ENCODE measurements around the gene LY6G6F. TPM values are rescaled to one million over a fixed set of nuclear protein-coding genes. Genes with fewer than 3 reads are reported as not detected.
A peak's percentile ranks its signal among the peaks of the same experiment; 100 is the strongest.

LY6G6F gene
- total and polyA plus RNA-seq, 2 of the 13 experiments (the other 11 are each of a cell fraction or from before 2014, with no cell fraction given) = not detected

DNA sequence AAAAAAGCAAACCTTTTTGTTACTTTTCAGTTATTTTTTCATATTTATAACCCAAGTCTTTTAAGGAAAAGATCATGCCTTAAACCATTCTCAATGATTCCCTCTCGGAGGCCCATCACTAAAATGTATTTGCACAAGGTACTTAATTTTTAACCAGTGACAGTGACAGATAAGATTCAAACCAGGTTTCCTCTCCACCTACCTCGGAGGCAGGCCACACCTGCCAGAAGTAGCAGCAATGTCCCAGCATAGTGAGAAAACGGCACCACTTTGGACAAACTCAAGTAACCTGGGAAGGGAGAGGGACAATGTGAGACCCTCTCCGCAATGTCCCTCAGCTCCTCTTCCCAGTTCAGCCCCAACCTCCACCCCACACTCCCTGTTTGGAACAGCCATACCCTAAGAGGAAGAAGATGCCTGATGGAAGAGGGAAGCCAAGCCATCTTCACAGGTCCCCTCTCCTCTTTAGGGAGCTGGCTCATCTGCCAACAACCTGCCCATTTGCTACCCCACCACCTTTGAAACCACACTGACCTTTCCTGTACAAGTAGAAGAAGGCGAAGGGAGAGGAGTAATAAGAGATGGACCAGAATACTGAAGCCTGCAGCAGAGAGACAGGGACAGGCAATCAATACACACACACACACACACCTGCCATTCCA lies 5.8 kb upstream of the LY6G6F start (continued):
- TF ChIP-seq, protein P1, sequence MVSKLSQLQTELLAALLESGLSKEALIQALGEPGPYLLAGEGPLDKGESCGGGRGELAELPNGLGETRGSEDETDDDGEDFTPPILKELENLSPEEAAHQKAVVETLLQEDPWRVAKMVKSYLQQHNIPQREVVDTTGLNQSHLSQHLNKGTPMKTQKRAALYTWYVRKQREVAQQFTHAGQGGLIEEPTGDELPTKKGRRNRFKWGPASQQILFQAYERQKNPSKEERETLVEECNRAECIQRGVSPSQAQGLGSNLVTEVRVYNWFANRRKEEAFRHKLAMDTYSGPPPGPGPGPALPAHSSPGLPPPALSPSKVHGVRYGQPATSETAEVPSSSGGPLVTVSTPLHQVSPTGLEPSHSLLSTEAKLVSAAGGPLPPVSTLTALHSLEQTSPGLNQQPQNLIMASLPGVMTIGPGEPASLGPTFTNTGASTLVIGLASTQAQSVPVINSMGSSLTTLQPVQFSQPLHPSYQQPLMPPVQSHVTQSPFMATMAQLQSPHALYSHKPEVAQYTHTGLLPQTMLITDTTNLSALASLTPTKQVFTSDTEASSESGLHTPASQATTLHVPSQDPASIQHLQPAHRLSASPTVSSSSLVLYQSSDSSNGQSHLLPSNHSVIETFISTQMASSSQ (IDR thresholded peaks at IDR 0.05; ENCODE audit: low read depth) = peak; percentile 59
- TF ChIP-seq, protein P1 (CRISPR knock-in tag; IDR thresholded peaks at IDR 0.05; ENCODE audit: borderline replicate concordance) = no peak
- TF ChIP-seq ZNF572 (CRISPR knock-in tag; IDR thresholded peaks at IDR 0.05) (no peak), SAP130 (CRISPR knock-in tag; IDR thresholded peaks at IDR 0.05; ENCODE audit: low read depth) (0 out of 2 replicates have a peak, but pooled peaks have one; percentile 41)

DNA sequence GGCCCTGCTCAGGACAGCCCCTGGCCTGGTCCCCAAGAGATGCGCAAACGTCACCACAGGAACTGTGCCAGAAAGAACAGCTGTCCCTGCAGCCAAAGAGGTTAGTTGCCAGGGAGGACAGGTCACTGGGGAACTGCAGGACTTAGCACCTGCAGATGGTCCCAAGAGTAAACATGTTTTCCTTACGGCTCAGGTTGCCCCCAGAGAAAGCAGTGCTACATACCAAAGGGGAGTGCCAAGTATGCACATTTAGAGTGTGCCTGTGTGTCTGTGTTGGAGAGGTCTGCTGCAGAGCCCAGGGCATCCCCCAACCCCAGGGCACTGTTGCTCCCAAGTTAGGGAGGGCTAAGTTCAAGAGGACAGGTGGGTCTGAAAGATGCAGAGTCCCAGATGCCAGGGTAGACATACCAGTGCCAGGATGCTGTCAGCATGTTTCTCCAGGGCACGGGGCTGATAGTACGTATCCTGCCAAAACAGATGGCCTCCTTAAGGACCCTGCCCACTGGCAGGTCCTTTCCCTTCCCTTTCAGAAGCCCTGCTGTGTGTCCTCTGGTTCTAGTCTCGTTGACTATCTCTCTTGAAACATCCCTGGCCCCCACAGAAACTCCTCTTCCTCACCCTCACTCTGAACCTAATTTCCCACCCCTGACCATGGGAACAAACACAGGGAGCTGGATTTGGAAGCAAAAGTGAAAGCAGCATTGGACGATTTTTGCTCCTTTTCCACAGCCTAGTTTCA lies 4.8 kb upstream of the LY6G6F start:
- H4K20me1 ChIP-seq (ENCODE audit: insufficient read depth, low read length) = no peaks in the 10 kb centered on the region
- no peak overlapping the region for H2AFZ ChIP-seq (ENCODE audit: low read length)
- FAIRE-seq (no peak), ATAC-seq (no peak), DNase-seq (ENCODE audit: low spot score) (no peak)
- peak overlapping the region; percentile 95 for H3K9ac ChIP-seq (ENCODE audit: insufficient read depth, low read depth, low read length)
- ChIA-PET CTCF (ENCODE audit: low intra/inter-chr PET ratio, low total read pairs) (no interaction called here), POLR2A (interaction anchor here (0.6 to 2.7 kb wide), 11 partner anchors 9 to 133 kb away, joined by 3 to 57 read pairs (median 12); partner anchors contain the start of genes APOM, CLIC1, CSNK2B and GPANK1)
- in situ Hi-C loops (cut with HindIII; ENCODE audit: extremely low pct_ligation_motif_present, low pct_unique_long_range_greater_than_20kb) = no loop called here
- BruUV-seq (replicated peaks) = TSS peak; percentile 61
- 51% methylated on average over 7 of the region's 7 CpGs for WGBS (ENCODE audit: low lambda C conversion rate)
- H3K9me3 ChIP-seq (ENCODE audit: low read length) = no peaks in the 10 kb centered on the region
- intact Hi-C loops (cut with micrococcal nuclease; ENCODE audit: unreplicated experiment) = loop anchor here (2.0 to 5.0 kb wide), 2 partner anchors 21 to 35 kb away; partner anchors contain the start of genes CLIC1 and LY6G5C
- H3K27me3 ChIP-seq (ENCODE audit: control insufficient read depth in 1 of 2, insufficient read depth in 2 of 2, low read length in 2 of 2) = no peaks in the 10 kb centered on the region; a peak in 2 of 5 replicates
- H3K4me2 ChIP-seq (ENCODE audit: low read depth, low read length) = peak overlapping the region; percentile 99
- H3K4me3 ChIP-seq (replicated peaks in 1 of 3; ENCODE audit: insufficient read depth in 1 of 3, low read depth in 2 of 3, low read length in 3 of 3) = peak overlapping the region; percentile 71 to 84 (median 81)
- H3K27ac ChIP-seq (ENCODE audit: extremely low read length, insufficient read depth, low read length) = peak overlapping the region; percentile 85
- peaks cover 39% of the 10 kb centered on the region for H3K4me1 ChIP-seq (ENCODE audit: insufficient read depth, low read length)
- peaks cover 4 to 13% of the 10 kb centered on the region in 2 experiments; a peak in 4 of 5 replicates for H3K36me3 ChIP-seq (replicated peaks in 1 of 2; ENCODE audit: control insufficient read depth in 1 of 2, insufficient read depth in 2 of 2, low read length in 2 of 2)
- peaks cover 22% of the 10 kb centered on the region for H3K79me2 ChIP-seq (ENCODE audit: insufficient read depth, low read length)
- TF ChIP-seq ZNF430 (CRISPR knock-in tag; IDR thresholded peaks at IDR 0.05) (0 out of 2 replicates have a peak, but pooled peaks have one; percentile 12), REXO4 (CRISPR knock-in tag; IDR thresholded peaks at IDR 0.05; ENCODE audit: borderline replicate concordance) (no peak), SALL1 (CRISPR knock-in tag; IDR thresholded peaks at IDR 0.05) (0 out of 2 replicates have a peak, but pooled peaks have one; percentile 10), ZNF737 (CRISPR knock-in tag; IDR thresholded peaks at IDR 0.05; ENCODE audit: borderline replicate concordance) (no peak), ZBTB42 (CRISPR knock-in tag; IDR thresholded peaks at IDR 0.05) (0 out of 2 replicates have a peak, but pooled peaks have one; percentile 4), BORCS8-MEF2B (CRISPR knock-in tag; IDR thresholded peaks at IDR 0.05) (0 out of 2 replicates have a peak, but pooled peaks have one; percentile 28), ZNF572 (CRISPR knock-in tag; IDR thresholded peaks at IDR 0.05) (peak; percentile 57; the same call in 1 of the 2 replicates), NONO (IDR thresholded peaks at IDR 0.05) (no peak), NONO (CRISPR knock-in tag; conservative IDR thresholded peaks at IDR 0.05) (0 out of 2 replicates have a peak, but pooled peaks have one; percentile 18)
- TF ChIP-seq, protein P2, sequence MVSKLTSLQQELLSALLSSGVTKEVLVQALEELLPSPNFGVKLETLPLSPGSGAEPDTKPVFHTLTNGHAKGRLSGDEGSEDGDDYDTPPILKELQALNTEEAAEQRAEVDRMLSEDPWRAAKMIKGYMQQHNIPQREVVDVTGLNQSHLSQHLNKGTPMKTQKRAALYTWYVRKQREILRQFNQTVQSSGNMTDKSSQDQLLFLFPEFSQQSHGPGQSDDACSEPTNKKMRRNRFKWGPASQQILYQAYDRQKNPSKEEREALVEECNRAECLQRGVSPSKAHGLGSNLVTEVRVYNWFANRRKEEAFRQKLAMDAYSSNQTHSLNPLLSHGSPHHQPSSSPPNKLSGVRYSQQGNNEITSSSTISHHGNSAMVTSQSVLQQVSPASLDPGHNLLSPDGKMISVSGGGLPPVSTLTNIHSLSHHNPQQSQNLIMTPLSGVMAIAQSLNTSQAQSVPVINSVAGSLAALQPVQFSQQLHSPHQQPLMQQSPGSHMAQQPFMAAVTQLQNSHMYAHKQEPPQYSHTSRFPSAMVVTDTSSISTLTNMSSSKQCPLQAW (CRISPR knock-in tag; IDR thresholded peaks at IDR 0.05) = 0 out of 2 replicates have a peak, but pooled peaks have one; percentile 35
